MM.1S (cell line): Measurements from ENCODE around the gene HMGA1.
A peak's percentile ranks its signal among the peaks of the same experiment; 100 is the strongest.

Source experiments
- DNase-seq: peaks from one replicate; pipeline ENCODE4 v3.0.0-alpha.2; 2015
- H2AFZ ChIP-seq: fragments of 300-600 bp; sonication (generic); 2 replicates; pipeline ENCODE4 v1.6.0; 2016; ENCODE audit warnings: antibody characterized with exemption, low read length
- H3F3A ChIP-seq: fragments of 300-600 bp; sonication (generic); 2 replicates; pipeline ENCODE4 v1.6.1; 2016; ENCODE audit warnings: mild to moderate bottlenecking, antibody characterized with exemption, low read length, moderate library complexity, mixed read lengths; ENCODE audit not compliant: insufficient read depth
- H3K27ac ChIP-seq: fragments of 300-600 bp; sonication (generic); 2 replicates; pipeline ENCODE4 v1.5.1; 2016; ENCODE audit warnings: mild to moderate bottlenecking, low read length
- H3K27me3 ChIP-seq: fragments of 300-600 bp; sonication (generic); replicated peaks from 2 replicates; pipeline ENCODE4 v1.6.0; 2016; ENCODE audit warnings: low read length; ENCODE audit not compliant: insufficient read depth
- H3K36me3 ChIP-seq: fragments of 300-600 bp; sonication (generic); replicated peaks from 2 replicates; pipeline ENCODE4 v1.6.1; 2016; ENCODE audit warnings: mild to moderate bottlenecking, low read length, mixed read lengths; ENCODE audit not compliant: insufficient read depth
- H3K4me1 ChIP-seq: fragments of 300-600 bp; sonication (generic); 2 replicates; pipeline ENCODE4 v1.6.1; 2016; ENCODE audit warnings: low read length, mixed read lengths
- H3K4me2 ChIP-seq: fragments of 300-600 bp; sonication (generic); 2 replicates; pipeline ENCODE4 v1.6.0; 2016; ENCODE audit warnings: low read depth, low read length
- H3K4me3 ChIP-seq: fragments of 300-600 bp; sonication (generic); 2 replicates; pipeline ENCODE4 v1.5.1; 2016; ENCODE audit warnings: low read length, mixed read lengths
- H3K79me2 ChIP-seq: fragments of 300-600 bp; sonication (generic); 2 replicates; pipeline ENCODE4 v1.6.1; 2016; ENCODE audit warnings: mixed run types, low read length, mixed read lengths
- H3K9ac ChIP-seq: fragments of 300-600 bp; sonication (generic); 2 replicates; pipeline ENCODE4 v1.6.1; 2016; ENCODE audit warnings: low read length, mixed read lengths
- H3K9me2 ChIP-seq: fragments of 300-600 bp; sonication (generic); replicated peaks from 2 replicates; pipeline ENCODE4 v1.6.1; 2016; ENCODE audit warnings: mild to moderate bottlenecking, low read length, mixed read lengths; ENCODE audit not compliant: insufficient read depth
- H3K9me3 ChIP-seq: fragments of 300-600 bp; sonication (generic); replicated peaks from 2 replicates; pipeline ENCODE4 v1.6.1; 2016; ENCODE audit warnings: mild to moderate bottlenecking, low read length, mixed read lengths; ENCODE audit not compliant: insufficient read depth
- H4K20me1 ChIP-seq: fragments of 300-600 bp; sonication (generic); 2 replicates; pipeline ENCODE4 v1.6.1; 2016; ENCODE audit warnings: mild to moderate bottlenecking, low read length, moderate library complexity, mixed read lengths; ENCODE audit not compliant: insufficient read depth
- CTCF ChIP-seq: fragments of 300-600 bp; sonication (generic); IDR thresholded peaks from 2 replicates; pipeline ENCODE4 v1.5.1; 2016; ENCODE audit warnings: antibody characterized with exemption, low read length, mixed read lengths
- EZH2 ChIP-seq: fragments of 300-600 bp; sonication (generic); optimal IDR thresholded peaks from 2 replicates; pipeline ENCODE3; 2017; ENCODE audit warnings: low read depth, mild to moderate bottlenecking, antibody characterized with exemption, low read length, mixed read lengths
- EZH2phosphoT487 ChIP-seq: fragments of 300-600 bp; sonication (generic); IDR thresholded peaks from 2 replicates; pipeline ENCODE4 v1.6.1; 2018; ENCODE audit warnings: antibody characterized with exemption, low read length

Gene HMGA1

GRCh38 chr6:34246563-34247391, 10.1 kb downstream of the HMGA1 start:
- Histone ChIP-seq H3K9me2 (no peaks in the 10 kb centered on the region), H3K4me2 (no peak overlapping the region), H2AFZ (no peak overlapping the region), H3K27ac (peak overlapping the region; percentile 13; the same call in 1 of the 2 replicates), H3K4me1 (peaks cover 8% of the 10 kb centered on the region), H3K79me2 (peaks cover 20% of the 10 kb centered on the region), H3F3A (peaks cover 37% of the 10 kb centered on the region), H3K4me3 (no peak overlapping the region), H3K9ac (no peak overlapping the region), H4K20me1 (0 out of 2 replicates have a peak, but pooled peaks cover 3% of the 10 kb centered on the region), H3K36me3 (peaks cover 5% of the 10 kb centered on the region; the same call in 1 of the 2 replicates), H3K27me3 (no peaks in the 10 kb centered on the region), H3K9me3 (no peaks in the 10 kb centered on the region)
- TF ChIP-seq CTCF (peak; percentile 50), EZH2 (no peak)
- no peak for DNase-seq

GRCh38 chr6:34247481-34248197, 11.0 kb downstream of the HMGA1 start:
- peaks cover 12% of the 10 kb centered on the region for H3K79me2 ChIP-seq
- H3K27me3 ChIP-seq = no peaks in the 10 kb centered on the region
- no peak overlapping the region for H2AFZ ChIP-seq
- H3K4me2 ChIP-seq = peak overlapping the region; percentile 96; the same call in 1 of the 2 replicates
- H3K36me3 ChIP-seq = peaks cover 5% of the 10 kb centered on the region; the same call in 1 of the 2 replicates
- no peaks in the 10 kb centered on the region for H3K9me2 ChIP-seq
- no peaks in the 10 kb centered on the region for H3K9me3 ChIP-seq
- peaks cover 32% of the 10 kb centered on the region for H3F3A ChIP-seq
- H3K9ac ChIP-seq = peak overlapping the region; percentile 90; the same call in 1 of the 2 replicates
- peak overlapping the region; percentile 66; the same call in 1 of the 2 replicates for H3K27ac ChIP-seq
- H4K20me1 ChIP-seq = 0 out of 2 replicates have a peak, but pooled peaks cover 3% of the 10 kb centered on the region
- TF ChIP-seq EZH2 (no peak), EZH2phosphoT487 (no peak), CTCF (no peak)
- peak overlapping the region; percentile 99; the same call in 1 of the 2 replicates for H3K4me3 ChIP-seq
- DNase-seq = no peak
- H3K4me1 ChIP-seq = peaks cover 8% of the 10 kb centered on the region

- TF ChIP-seq CTCF = no peak
- Histone ChIP-seq H3K4me2 (peak overlapping the region; percentile 96), H2AFZ (peak overlapping the region; percentile 86), H3K4me3 (peak overlapping the region; percentile 99), H3K9ac (peak overlapping the region; percentile 90), H3F3A (peaks cover 31% of the 10 kb centered on the region), H3K9me2 (no peaks in the 10 kb centered on the region), H4K20me1 (0 out of 2 replicates have a peak, but pooled peaks cover 3% of the 10 kb centered on the region), H3K36me3 (peaks cover 5% of the 10 kb centered on the region; the same call in 1 of the 2 replicates), H3K4me1 (peaks cover 8% of the 10 kb centered on the region), H3K27me3 (no peaks in the 10 kb centered on the region), H3K9me3 (no peaks in the 10 kb centered on the region), H3K27ac (peak overlapping the region; percentile 66), H3K79me2 (peaks cover 11% of the 10 kb centered on the region)
- peak; percentile 44 for DNase-seq
Observed at GRCh38 chr6:34248198-34248726, 11.6 kb downstream of the HMGA1 start.
